SH-SY5Y (cell line): Measurements from ENCODE around the gene NOD1.

Source experiments
- GATA2 ChIP-seq: IDR thresholded peaks from 2 replicates; pipeline ENCODE4 v1.6.1; 2011; ENCODE audit warnings: mild to moderate bottlenecking, low read depth, low read length
- GATA3 ChIP-seq: IDR thresholded peaks from 2 replicates; pipeline ENCODE4 v1.6.1; 2011; ENCODE audit warnings: low read depth, mild to moderate bottlenecking, low read length, moderate library complexity

DNA sequence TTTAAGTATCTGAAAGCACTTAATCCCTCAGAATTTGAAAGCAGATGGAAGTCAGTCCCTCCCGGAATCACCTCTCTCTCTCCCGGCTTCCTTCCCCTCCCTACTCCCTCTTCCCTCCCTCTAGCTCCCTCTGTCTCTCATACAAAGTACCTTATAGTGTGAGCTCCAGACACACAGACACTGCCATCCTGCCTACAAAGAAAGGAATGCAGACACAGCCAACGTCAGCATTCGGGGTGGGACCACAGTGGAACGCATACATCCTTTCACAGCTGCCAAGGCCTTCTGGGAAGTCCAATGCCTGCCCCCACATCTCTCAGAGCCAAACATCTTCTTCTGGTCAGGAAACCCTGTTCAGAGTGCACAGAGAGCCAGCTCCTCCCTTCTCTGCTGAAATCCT, 9.3 kb downstream of the NOD1 start:
- no peak for TF ChIP-seq GATA2
- TF ChIP-seq GATA3: no peak
